GM13976 (cell line): ENCODE measurements around the gene DENND10.

ENCODE experiments used
- DNase-seq: peaks from one replicate; pipeline ENCODE4 v3.0.0; 2012; ENCODE audit warnings: low spot score
- CTCF ChIP-seq: IDR thresholded peaks from 2 replicates; pipeline ENCODE4 v1.5.1; 2012; ENCODE audit warnings: borderline replicate concordance, mild to moderate bottlenecking; ENCODE audit not compliant: insufficient read depth; ENCODE audit errors: extremely low read depth, missing control alignments, control extremely low read depth
- in situ Hi-C: fragments of 300-500 bp; cut with MboI; formaldehyde crosslinking; loops from one replicate; pipeline ENCODE4 v1.12.0; 2022; ENCODE audit warnings: low sequenced_read_pairs, mixed read lengths, inconsistent platforms; ENCODE audit not compliant: unreplicated experiment

Gene DENND10

GRCh38 chr10:119112056-119112455, 8.1 kb downstream of the DENND10 start:
- TF ChIP-seq CTCF: no peak
- in situ Hi-C loops: no loop called here

GRCh38 chr10:119113751-119114732, 10.1 kb downstream of the DENND10 start:
- in situ Hi-C loops: no loop called here
- no peak for TF ChIP-seq CTCF
- DNase-seq: no peak

More at GRCh38 chr10:119112056-119112455, 8.1 kb downstream of the DENND10 start:
- DNase-seq: no peak

- TF ChIP-seq CTCF: no peak
- DNase-seq: no peak
- in situ Hi-C loops: no loop called here
These were observed 12.0 kb downstream of the DENND10 start for GRCh38 chr10:119115926-119116325.

GRCh38 chr10:119116326-119116951, 12.5 kb downstream of the DENND10 start:
- no peak for DNase-seq
- TF ChIP-seq CTCF: no peak
- in situ Hi-C loops: no loop called here

- no peak for DNase-seq
- in situ Hi-C loops: no loop called here
- no peak for TF ChIP-seq CTCF
These were observed 14.3 kb downstream of the DENND10 start for GRCh38 chr10:119118231-119118630.

GRCh38 chr10:119119400-119119799, 15.5 kb downstream of the DENND10 start:
- in situ Hi-C loops: no loop called here
- no peak for DNase-seq
- no peak for TF ChIP-seq CTCF
